IPS-NIHi7 (cell line): ENCODE results near the gene MEPCE.
"Not testable (repeated sequence)": the region's sequence is repeated elsewhere in the genome, so short reads cannot be mapped to it uniquely, and the experiment has no call there.

ENCODE experiments used
- DNase-seq: peaks from one replicate; pipeline ENCODE4 v3.0.0; 2012; ENCODE audit warnings: mixed read lengths; ENCODE audit errors: extremely low spot score

Gene MEPCE, protein sequence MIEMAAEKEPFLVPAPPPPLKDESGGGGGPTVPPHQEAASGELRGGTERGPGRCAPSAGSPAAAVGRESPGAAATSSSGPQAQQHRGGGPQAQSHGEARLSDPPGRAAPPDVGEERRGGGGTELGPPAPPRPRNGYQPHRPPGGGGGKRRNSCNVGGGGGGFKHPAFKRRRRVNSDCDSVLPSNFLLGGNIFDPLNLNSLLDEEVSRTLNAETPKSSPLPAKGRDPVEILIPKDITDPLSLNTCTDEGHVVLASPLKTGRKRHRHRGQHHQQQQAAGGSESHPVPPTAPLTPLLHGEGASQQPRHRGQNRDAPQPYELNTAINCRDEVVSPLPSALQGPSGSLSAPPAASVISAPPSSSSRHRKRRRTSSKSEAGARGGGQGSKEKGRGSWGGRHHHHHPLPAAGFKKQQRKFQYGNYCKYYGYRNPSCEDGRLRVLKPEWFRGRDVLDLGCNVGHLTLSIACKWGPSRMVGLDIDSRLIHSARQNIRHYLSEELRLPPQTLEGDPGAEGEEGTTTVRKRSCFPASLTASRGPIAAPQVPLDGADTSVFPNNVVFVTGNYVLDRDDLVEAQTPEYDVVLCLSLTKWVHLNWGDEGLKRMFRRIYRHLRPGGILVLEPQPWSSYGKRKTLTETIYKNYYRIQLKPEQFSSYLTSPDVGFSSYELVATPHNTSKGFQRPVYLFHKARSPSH

DNA sequence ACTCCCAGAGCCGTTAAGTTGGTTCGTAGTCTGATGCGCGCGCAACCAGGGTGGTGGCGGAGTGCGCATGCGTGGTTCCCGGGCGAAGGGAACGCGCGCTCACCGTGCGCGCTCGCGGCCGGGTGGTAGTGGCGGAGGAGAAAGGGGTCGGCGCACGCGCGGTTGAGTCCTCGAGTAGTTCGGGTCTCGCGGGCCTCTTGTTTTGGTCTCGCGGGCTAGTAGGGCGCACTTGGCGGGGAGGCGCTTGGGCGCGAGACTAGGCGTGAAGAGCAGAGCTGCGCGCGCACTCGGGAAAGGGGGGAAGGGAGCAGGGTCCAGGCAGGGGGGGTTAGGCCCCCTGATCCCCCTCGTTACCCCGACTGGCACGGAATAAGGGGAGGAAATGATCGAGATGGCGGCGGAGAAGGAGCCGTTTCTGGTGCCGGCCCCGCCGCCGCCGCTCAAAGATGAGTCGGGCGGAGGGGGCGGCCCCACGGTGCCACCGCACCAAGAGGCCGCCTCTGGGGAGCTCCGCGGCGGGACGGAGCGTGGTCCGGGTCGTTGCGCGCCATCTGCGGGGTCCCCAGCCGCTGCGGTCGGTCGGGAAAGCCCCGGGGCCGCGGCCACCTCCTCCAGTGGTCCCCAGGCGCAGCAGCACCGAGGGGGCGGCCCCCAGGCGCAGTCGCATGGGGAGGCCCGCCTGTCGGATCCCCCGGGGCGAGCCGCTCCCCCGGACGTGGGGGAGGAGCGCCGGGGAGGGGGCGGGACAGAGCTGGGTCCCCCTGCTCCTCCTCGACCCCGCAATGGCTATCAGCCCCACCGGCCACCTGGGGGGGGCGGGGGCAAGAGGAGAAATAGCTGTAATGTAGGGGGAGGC is at the start of gene MEPCE:
Gene MEPCE, plus strand, starts transcription at position 195 of the 856 bp plus-strand sequence. Its CDS starts 188 bp downstream, at position 383.
- peak; percentile 90 for DNase-seq

DNA sequence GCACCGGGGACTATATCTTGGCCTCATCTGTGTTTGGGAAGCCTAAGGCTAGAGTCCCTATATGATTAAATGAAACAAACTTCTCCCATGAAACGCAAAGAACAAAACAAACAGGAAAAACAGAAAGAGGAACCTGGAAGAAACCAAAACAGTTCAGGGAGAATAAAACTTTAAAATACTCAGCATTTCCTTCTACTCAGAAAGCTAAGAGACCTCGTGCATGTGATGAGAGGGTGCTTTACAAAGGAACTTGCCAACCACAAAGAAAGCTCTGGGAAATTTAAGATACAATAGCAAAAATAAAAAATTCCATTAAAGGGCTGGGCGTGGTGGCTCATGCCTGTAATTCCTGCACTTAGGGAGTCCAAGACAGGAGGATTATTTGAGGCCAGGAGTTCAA is 49.4 kb upstream of the MEPCE start:
- DNase-seq, result no peak

DNA sequence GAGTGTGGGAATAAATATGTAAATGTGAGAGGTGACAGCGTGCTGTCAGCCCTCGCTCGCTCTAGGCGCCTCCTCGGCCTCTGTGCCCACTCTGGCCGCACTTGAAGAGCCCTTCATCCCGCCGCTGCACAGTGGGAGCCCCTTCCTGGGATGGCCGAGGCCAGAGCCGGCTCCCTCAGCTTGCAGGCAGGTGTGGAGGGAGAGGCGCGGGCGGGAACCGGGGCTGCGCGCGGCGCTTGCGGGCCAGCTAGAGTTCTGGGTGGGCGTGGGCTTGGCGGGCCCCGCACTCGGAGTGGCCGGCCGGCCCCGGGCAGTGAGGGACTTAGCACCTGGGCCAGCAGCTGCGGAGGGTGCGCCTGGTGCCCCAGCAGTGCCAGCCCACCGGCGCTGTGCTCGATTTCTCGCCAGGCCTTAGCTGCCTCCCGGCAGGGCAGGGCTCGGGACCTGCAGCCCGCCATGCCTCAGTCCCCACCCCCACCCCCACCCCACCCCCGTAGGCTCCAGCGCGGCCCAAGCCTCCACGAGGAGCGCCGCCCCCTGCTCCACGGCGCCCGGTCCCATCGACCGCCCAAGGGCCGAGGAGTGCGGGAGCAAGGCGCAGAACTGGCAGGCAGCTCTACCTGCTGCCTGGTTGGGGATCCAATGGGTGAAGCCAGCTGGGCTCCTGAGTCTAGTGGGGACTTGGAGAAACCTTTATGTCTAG is 47.9 kb upstream of the MEPCE start:
- not testable (repeated sequence) for DNase-seq

GRCh38 chr7:100382234-100382853 is 47.3 kb upstream of the MEPCE start:
- not testable (repeated sequence) for DNase-seq

DNA sequence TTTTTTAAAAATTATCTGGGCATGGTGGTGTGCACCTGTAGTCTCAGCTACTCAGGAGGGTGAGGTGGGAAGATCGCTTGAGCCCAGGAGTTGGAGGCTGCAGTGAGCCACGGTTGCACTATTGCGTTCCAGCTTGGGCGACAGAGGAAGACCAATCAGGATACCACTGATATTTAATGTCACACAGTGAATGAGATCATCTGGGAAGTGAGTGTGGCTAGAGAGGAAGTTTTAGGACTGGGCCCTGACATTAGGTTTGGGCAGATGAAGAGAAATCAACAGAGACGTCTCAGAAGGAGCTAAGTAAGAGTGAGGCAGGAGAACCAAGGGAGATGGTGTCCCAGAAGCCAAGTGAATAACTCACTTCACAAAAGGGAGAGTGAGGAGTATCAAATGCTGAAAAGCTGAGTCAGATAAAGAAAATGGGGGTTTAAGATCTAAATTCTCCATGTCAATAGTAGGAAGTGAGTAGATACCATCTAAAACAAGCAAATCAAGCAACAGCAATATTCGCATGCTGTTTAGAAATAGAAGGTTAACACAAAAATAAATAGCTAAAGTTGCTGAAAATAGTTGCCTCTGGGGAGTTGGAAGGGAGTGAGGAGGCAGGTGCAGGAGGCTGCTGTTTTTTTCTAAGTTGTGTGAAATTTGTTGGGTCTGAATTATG is 44.9 kb upstream of the MEPCE start:
- no peak for DNase-seq

GRCh38 chr7:100386940-100387339 is 42.7 kb upstream of the MEPCE start:
- no peak for DNase-seq

GRCh38 chr7:100387695-100388094 is 41.9 kb upstream of the MEPCE start:
- no peak for DNase-seq

DNA sequence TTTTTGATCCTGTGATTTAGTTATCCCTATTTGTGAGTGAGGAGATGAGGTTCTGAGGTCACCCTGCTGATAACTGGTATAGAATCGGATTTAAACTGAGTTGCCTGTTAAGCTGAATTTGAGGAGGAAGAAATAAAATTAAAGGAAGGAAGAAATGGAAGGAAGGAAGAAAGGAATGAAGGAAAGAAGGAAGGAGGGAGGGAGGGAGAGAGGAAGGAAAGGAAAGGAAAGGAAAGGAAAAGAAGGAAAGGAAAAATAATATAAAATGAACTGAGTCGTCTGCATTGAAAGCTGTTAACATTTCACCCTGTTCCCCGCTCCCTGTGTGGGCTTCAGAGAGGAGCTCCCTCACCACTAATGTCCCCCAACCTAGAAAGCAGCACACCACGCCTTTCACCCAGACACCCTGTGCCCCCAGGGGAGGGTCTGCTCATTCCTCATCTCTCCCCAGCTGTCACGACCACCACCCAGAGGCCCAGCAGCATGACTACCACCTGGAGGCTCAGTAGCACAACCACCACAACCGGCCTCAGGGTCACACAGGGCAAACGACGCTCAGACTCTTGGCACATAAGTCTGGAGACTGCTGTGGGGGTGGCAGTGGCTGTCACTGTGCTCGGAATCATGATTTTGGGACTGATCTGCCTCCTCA is 40.1 kb upstream of the MEPCE start:
- DNase-seq, result no peak

- DNase-seq, result no peak
Observed at GRCh38 chr7:100390286-100391009, 39.2 kb upstream of the MEPCE start.

- DNase-seq, result no peak
Observed at GRCh38 chr7:100393233-100393905, 36.3 kb upstream of the MEPCE start.

DNA sequence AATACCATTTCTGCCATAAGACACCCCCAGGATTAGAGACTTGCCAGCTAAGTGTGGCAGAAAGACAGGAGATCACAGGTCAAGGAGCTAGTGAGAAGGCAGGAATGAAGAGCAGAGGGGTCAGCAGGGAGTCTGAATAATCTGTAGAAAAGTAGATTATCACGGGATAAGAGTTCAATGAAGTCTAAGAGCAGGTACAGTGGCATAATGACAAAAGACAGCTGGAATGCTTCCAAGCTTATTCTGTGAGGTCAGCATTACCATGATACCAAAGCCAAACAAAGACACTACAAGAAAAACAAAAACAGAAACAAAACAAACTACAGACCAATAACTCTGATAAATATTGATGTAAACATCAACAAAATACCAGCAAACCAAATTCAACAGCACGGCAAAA is 35.6 kb upstream of the MEPCE start:
- no peak for DNase-seq

GRCh38 chr7:100396421-100396982 is 33.1 kb upstream of the MEPCE start:
- no peak for DNase-seq

DNA sequence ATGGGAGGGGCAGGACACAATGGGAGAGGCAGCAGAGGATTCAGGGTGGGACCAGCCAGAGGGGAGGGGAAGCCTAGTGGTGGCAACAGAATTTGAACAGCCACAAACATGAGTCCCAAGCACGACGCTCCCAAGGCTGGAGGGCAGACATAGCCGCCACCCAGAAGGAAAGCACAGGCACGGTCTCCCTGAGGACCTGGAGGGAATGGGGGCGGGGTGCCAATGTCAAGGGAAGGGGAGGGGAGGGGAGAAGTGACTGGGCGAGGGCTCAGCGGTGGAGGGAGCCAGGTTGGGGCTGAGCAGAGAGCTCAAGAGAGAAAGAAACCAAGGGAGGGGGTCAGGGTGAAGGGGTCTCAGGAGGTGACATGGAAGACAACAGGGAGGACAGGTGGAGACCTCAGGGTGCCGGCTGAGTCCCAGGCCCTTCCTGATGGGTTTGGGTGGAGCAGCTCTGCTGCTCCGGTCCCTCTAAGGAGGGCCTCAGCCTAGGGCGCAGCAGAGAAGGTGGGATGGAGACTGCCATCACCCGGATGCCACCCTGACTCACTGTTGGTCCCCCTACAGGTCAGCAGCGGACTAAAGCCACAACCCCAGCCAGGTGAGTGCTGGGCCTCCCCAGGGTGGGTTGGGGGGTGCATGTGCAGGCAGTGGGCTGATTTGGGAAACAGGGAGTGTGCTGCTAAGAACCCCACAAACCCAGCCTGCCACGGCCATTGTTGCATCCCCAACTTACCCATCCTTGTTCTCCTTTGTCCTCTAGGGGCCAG is 32.1 kb upstream of the MEPCE start:
- no peak for DNase-seq

- no peak for DNase-seq
Observed at GRCh38 chr7:100398239-100398638, 31.4 kb upstream of the MEPCE start.

DNA sequence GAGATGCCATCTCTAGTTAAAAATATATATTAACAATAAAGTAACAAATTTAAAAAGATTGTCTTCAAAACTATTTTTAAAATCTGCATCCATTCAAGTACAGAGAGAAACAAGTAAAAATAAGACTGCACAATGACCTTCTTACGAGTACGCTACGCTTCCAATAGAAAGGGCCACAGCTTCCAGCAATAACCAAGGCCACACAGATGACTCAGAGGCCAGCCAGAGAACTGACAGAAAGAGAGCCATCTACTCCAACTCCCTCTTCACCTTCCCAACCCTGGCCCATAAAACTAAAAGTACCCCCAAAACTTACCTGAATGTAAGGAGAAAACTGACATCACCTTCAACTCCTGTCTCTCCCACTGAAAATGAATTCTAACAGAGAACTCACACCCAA is 29.6 kb upstream of the MEPCE start:
- no peak for DNase-seq

GRCh38 chr7:100400656-100401055 is 29.0 kb upstream of the MEPCE start:
- peak; percentile 72 for DNase-seq

DNA sequence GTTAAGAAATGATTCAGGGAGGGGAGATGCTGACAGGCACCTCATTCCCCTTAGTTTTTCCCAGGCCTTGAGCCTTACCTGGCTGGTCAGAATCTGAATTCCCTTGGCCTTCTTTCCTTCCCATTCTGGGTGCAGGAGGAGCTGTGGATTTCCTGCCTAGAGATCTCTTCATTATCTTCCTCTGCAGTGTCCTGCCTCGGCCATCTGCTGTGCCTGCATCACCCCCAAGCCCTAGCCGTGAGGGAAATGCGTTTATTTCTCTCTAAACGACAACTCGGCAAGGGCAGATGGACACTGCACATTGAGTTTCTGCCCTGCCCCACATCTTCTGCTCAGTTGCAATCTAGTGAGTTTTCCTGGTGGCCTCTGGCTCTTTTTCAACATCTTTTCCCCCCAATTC is 27.8 kb upstream of the MEPCE start:
- no peak for DNase-seq

GRCh38 chr7:100402241-100402640 is 27.4 kb upstream of the MEPCE start:
- no peak for DNase-seq
